GM21390 (cell line): Measurements from ENCODE around the gene LHFPL3.
"Not testable (repeated sequence)": the region's sequence is repeated elsewhere in the genome, so short reads cannot be mapped to it uniquely, and the experiment has no call there.

Experiments
- ATAC-seq: cut with Tn5 transposase; IDR thresholded peaks from one replicate; pipeline ENCODE4 v1.9.1; 2021; ENCODE audit not compliant: unreplicated experiment

Gene LHFPL3

GRCh38 chr7:104926601-104927041 lies 598.2 kb downstream of the LHFPL3 start:
- ATAC-seq, result no peak

- ATAC-seq, result no peak
Observed at GRCh38 chr7:104927055-104927454, 598.7 kb downstream of the LHFPL3 start.

GRCh38 chr7:104928721-104929400 lies 600.5 kb downstream of the LHFPL3 start:
- no peak for ATAC-seq

- no peak for ATAC-seq
Observed at GRCh38 chr7:104929921-104930320, 601.5 kb downstream of the LHFPL3 start.

GRCh38 chr7:104931181-104931781 lies 602.9 kb downstream of the LHFPL3 start:
- no peak for ATAC-seq

- ATAC-seq, result no peak
Observed at GRCh38 chr7:104933022-104933421, 604.6 kb downstream of the LHFPL3 start.

GRCh38 chr7:104933521-104933988 lies 605.2 kb downstream of the LHFPL3 start:
- ATAC-seq, result no peak

- ATAC-seq, result no peak
Observed at GRCh38 chr7:104934665-104935064, 606.3 kb downstream of the LHFPL3 start.

GRCh38 chr7:104935276-104935675 lies 606.9 kb downstream of the LHFPL3 start:
- no peak for ATAC-seq

- ATAC-seq, result no peak
Observed at GRCh38 chr7:104936546-104936945, 608.1 kb downstream of the LHFPL3 start.

GRCh38 chr7:104937489-104937888 lies 609.1 kb downstream of the LHFPL3 start:
- not testable (repeated sequence) for ATAC-seq

- ATAC-seq, result no peak
Observed at GRCh38 chr7:104938741-104939390, 610.5 kb downstream of the LHFPL3 start.

- no peak for ATAC-seq
Observed at GRCh38 chr7:104940023-104940710, 611.8 kb downstream of the LHFPL3 start.

- ATAC-seq, result peak; percentile 50
Observed at GRCh38 chr7:104943502-104944343, 615.3 kb downstream of the LHFPL3 start.

- ATAC-seq, result no peak
Observed at GRCh38 chr7:104945599-104945956, 617.2 kb downstream of the LHFPL3 start.

- no peak for ATAC-seq
Observed at GRCh38 chr7:104946338-104946737, 617.9 kb downstream of the LHFPL3 start.

GRCh38 chr7:104950006-104950405 lies 621.6 kb downstream of the LHFPL3 start:
- ATAC-seq, result no peak

GRCh38 chr7:104950754-104951153 lies 622.4 kb downstream of the LHFPL3 start:
- ATAC-seq, result no peak

GRCh38 chr7:104951546-104951945 lies 623.1 kb downstream of the LHFPL3 start:
- ATAC-seq, result no peak

GRCh38 chr7:104955276-104955675 lies 626.9 kb downstream of the LHFPL3 start:
- no peak for ATAC-seq
